Fibroblast of skin of back (primary cell): Measurements from ENCODE around the gene MICAL3.

Experiments used
- DNase-seq: peaks from one replicate; pipeline ENCODE4 v3.0.0-alpha.2; 2013

MICAL3 gene

GRCh38 chr22:17787716-17788330 lies 236.5 kb downstream of the MICAL3 start:
- DNase-seq = no peak

- no peak for DNase-seq
Measured at GRCh38 chr22:17787241-17787640, 237.1 kb downstream of the MICAL3 start.

GRCh38 chr22:17786435-17787161 lies 237.8 kb downstream of the MICAL3 start:
- no peak for DNase-seq

GRCh38 chr22:17785185-17786184 lies 238.9 kb downstream of the MICAL3 start:
- peak; percentile 34 for DNase-seq

GRCh38 chr22:17784776-17785175 lies 239.6 kb downstream of the MICAL3 start:
- no peak for DNase-seq

- no peak for DNase-seq
Measured at GRCh38 chr22:17783773-17784480, 240.4 kb downstream of the MICAL3 start.

- no peak for DNase-seq
Measured at GRCh38 chr22:17783312-17783711, 241.0 kb downstream of the MICAL3 start.

- no peak for DNase-seq
Measured at GRCh38 chr22:17782621-17783020, 241.7 kb downstream of the MICAL3 start.

GRCh38 chr22:17782158-17782557 lies 242.2 kb downstream of the MICAL3 start:
- DNase-seq = no peak

GRCh38 chr22:17781319-17782031 lies 242.9 kb downstream of the MICAL3 start:
- peak; percentile 82 for DNase-seq

GRCh38 chr22:17780741-17781318 lies 243.5 kb downstream of the MICAL3 start:
- DNase-seq = no peak

GRCh38 chr22:17780116-17780740 lies 244.1 kb downstream of the MICAL3 start:
- DNase-seq = no peak

- DNase-seq = no peak
Measured at GRCh38 chr22:17779286-17780115, 244.9 kb downstream of the MICAL3 start.

GRCh38 chr22:17778412-17778976 lies 245.9 kb downstream of the MICAL3 start:
- DNase-seq = no peak

GRCh38 chr22:17777717-17778044 lies 246.7 kb downstream of the MICAL3 start:
- no peak for DNase-seq

- DNase-seq = no peak
Measured at GRCh38 chr22:17777005-17777716, 247.2 kb downstream of the MICAL3 start.

GRCh38 chr22:17775781-17776465 lies 248.4 kb downstream of the MICAL3 start:
- no peak for DNase-seq

GRCh38 chr22:17774926-17775685 lies 249.3 kb downstream of the MICAL3 start:
- no peak for DNase-seq
